Upper lobe of right lung (tissue), 1 donor: Measurements from ENCODE around the gene ST6GAL1. TPM values are rescaled to one million over a fixed set of nuclear protein-coding genes. Genes with fewer than 3 reads are reported as not detected.

Experiments
- ATAC-seq: fragments of 200-7000 bp; cut with Tn5 transposase; one replicate; pipeline ENCODE4 v1.9.1; 2020; ENCODE audit warnings: mild to moderate bottlenecking, moderate library complexity
- DNase-seq: peaks from one replicate; pipeline ENCODE4 v3.0.0-alpha.2; 2020
- H3K27ac ChIP-seq: fragments of 200-600 bp; one replicate; pipeline ENCODE4 v1.8.0; 2022
- H3K27me3 ChIP-seq: fragments of 200-600 bp; one replicate; pipeline ENCODE4 v1.8.0; 2022; ENCODE audit warnings: mild to moderate bottlenecking
- H3K36me3 ChIP-seq: fragments of 200-600 bp; one replicate; pipeline ENCODE4 v1.8.0; 2022
- H3K4me1 ChIP-seq: fragments of 200-600 bp; one replicate; pipeline ENCODE4 v1.8.0; 2022
- H3K4me3 ChIP-seq: fragments of 200-600 bp; one replicate; pipeline ENCODE4 v1.8.0; 2022; ENCODE audit warnings: mild to moderate bottlenecking
- H3K9me3 ChIP-seq: fragments of 200-600 bp; one replicate; pipeline ENCODE4 v1.8.0; 2022
- CTCF ChIP-seq: fragments of 200-600 bp; IDR thresholded peaks from one replicate; pipeline ENCODE4 v1.8.0; 2022; ENCODE audit warnings: antibody characterized with exemption
- intact Hi-C: fragments of 100-400 bp; cut with DNase I; formaldehyde crosslinking; loops from one replicate; pipeline ENCODE4 v1.11.0; 2022
- total RNA-seq: library from RNA; stranded (reverse); fragmentation: NEBNext Ultra II Directional; extraction: Animal tissue kit (Norgen Biotek cat#: 25700); gene quantifications from one replicate; pipeline ENCODE4 v1.2.1, GENCODE V29; 2021
- donor health status: DM: no; HTN: yes; CAD: no; lungs with severe emphysema.

The ST6GAL1 gene
- total RNA-seq, 1 donor from 2014 or later, result 116 TPM

- Histone ChIP-seq H3K4me1 (peaks cover 27% of the 10 kb centered on the region), H3K27ac (no peak overlapping the region), H3K27me3 (no peaks in the 10 kb centered on the region), H3K9me3 (no peaks in the 10 kb centered on the region), H3K36me3 (no peaks in the 10 kb centered on the region), H3K4me3 (no peak overlapping the region)
- TF ChIP-seq CTCF, result no peak
- DNase-seq (no peak), ATAC-seq (no peak)
- intact Hi-C loops, result no loop called here
Observed at GRCh38 chr3:187024536-187025226, 94.4 kb downstream of the ST6GAL1 start.

- intact Hi-C loops, result no loop called here
- peak; percentile 23 for ATAC-seq
- TF ChIP-seq CTCF, result no peak
- no peaks in the 10 kb centered on the region for H3K36me3 ChIP-seq
- no peak overlapping the region for H3K4me3 ChIP-seq
- peak overlapping the region; percentile 18 for H3K27ac ChIP-seq
- no peaks in the 10 kb centered on the region for H3K27me3 ChIP-seq
- no peaks in the 10 kb centered on the region for H3K9me3 ChIP-seq
- H3K4me1 ChIP-seq, result peaks cover 32% of the 10 kb centered on the region
- DNase-seq, result no peak
Observed at GRCh38 chr3:187025254-187025655, 94.9 kb downstream of the ST6GAL1 start.

- DNase-seq (no peak), ATAC-seq (peak; percentile 11)
- intact Hi-C loops, result no loop called here
- no peak for TF ChIP-seq CTCF
- Histone ChIP-seq H3K9me3 (no peaks in the 10 kb centered on the region), H3K27me3 (no peaks in the 10 kb centered on the region), H3K4me3 (no peak overlapping the region), H3K36me3 (no peaks in the 10 kb centered on the region), H3K27ac (peak overlapping the region; percentile 18), H3K4me1 (peaks cover 32% of the 10 kb centered on the region)
Observed at GRCh38 chr3:187025656-187026316, 95.5 kb downstream of the ST6GAL1 start.

- DNase-seq (no peak), ATAC-seq (no peak)
- no peak for TF ChIP-seq CTCF
- Histone ChIP-seq H3K36me3 (no peaks in the 10 kb centered on the region), H3K27me3 (no peaks in the 10 kb centered on the region), H3K9me3 (no peaks in the 10 kb centered on the region), H3K27ac (peak overlapping the region; percentile 18), H3K4me1 (peaks cover 32% of the 10 kb centered on the region), H3K4me3 (no peak overlapping the region)
- intact Hi-C loops, result no loop called here
Observed at GRCh38 chr3:187026317-187026670, 96.0 kb downstream of the ST6GAL1 start.

- no peak overlapping the region for H3K27ac ChIP-seq
- H3K9me3 ChIP-seq, result no peaks in the 10 kb centered on the region
- ATAC-seq (no peak), DNase-seq (no peak)
- peaks cover 36% of the 10 kb centered on the region for H3K4me1 ChIP-seq
- no peak for TF ChIP-seq CTCF
- H3K4me3 ChIP-seq, result no peak overlapping the region
- no peaks in the 10 kb centered on the region for H3K36me3 ChIP-seq
- intact Hi-C loops, result no loop called here
- no peaks in the 10 kb centered on the region for H3K27me3 ChIP-seq
Observed at GRCh38 chr3:187027531-187028278, 97.4 kb downstream of the ST6GAL1 start.
